SK-N-SH (cell line): ENCODE data around the gene ERGIC1. TPM values are rescaled to one million over a fixed set of nuclear protein-coding genes. Genes with fewer than 3 reads are reported as not detected.

Experiments
- CTCF ChIA-PET: fragments of 300-600, 350-600 bp; formaldehyde crosslinking; extraction: SDS; loops from one replicate; lab custom pipeline; 2021; lab: Yijun Ruan, JAX
- POLR2A ChIA-PET: fragments of 350-600 bp; sonication (Branson Sonifier 250); formaldehyde crosslinking; extraction: SDS; loops from one replicate; lab custom pipeline; 2020; ENCODE audit warnings: antibody characterized with exemption, inconsistent platforms; lab: Yijun Ruan, JAX
- DNase-seq: peaks from one replicate; pipeline ENCODE4 v3.0.0; 2012
- H2AFZ ChIP-seq: fragments of 200-600 bp; sonication (generic); 2 replicates; pipeline ENCODE4 v1.8.1; 2016; ENCODE audit warnings: antibody characterized with exemption, mild to moderate bottlenecking, low read depth
- H3F3A ChIP-seq: fragments of 200-600 bp; sonication (generic); replicated peaks from 2 replicates; pipeline ENCODE3; 2016; ENCODE audit warnings: antibody characterized with exemption, mild to moderate bottlenecking; ENCODE audit not compliant: insufficient read depth
- H3K27ac ChIP-seq, 2 experiments: fragments of 200-500 bp in 1 of 2; fragments of 200-600 bp in 1 of 2; sonication (Bioruptor generic) in 1 of 2; sonication (generic), shearing (Covaris generic) in 1 of 2; 2 replicates each; pipeline versions ENCODE4 v1.5.1 to v1.6.1; 2014 to 2016; ENCODE audit warnings: low read depth in 2 of 2, inconsistent platforms in 1 of 2, low read length in 1 of 2, mild to moderate bottlenecking in 1 of 2, mixed read lengths in 1 of 2
- H3K27me3 ChIP-seq: fragments of 200-600 bp; sonication (generic), shearing (Covaris generic); 2 replicates; pipeline ENCODE4 v1.6.1; 2016; ENCODE audit warnings: mixed run types; ENCODE audit not compliant: insufficient read depth
- H3K36me3 ChIP-seq, 2 experiments: fragments of 200-500 bp in 1 of 2; fragments of 200-600 bp in 1 of 2; sonication (Bioruptor generic) in 1 of 2; sonication (generic) in 1 of 2; replicated peaks in 1 of 2; 2 replicates each; pipeline versions ENCODE3 to v1.5.1; 2014 to 2016; ENCODE audit warnings: low read length in 1 of 2, mild to moderate bottlenecking in 1 of 2; ENCODE audit not compliant: insufficient read depth in 2 of 2, control insufficient read depth in 1 of 2
- H3K4me1 ChIP-seq, 2 experiments: fragments of 200-500 bp in 1 of 2; fragments of 200-600 bp in 1 of 2; sonication (Bioruptor generic) in 1 of 2; sonication (generic), shearing (Covaris generic) in 1 of 2; 2 replicates each; pipeline versions ENCODE4 v1.5.1 to v1.6.1; 2014 to 2016; ENCODE audit warnings: low read depth in 1 of 2, low read length in 1 of 2, mixed run types in 1 of 2; ENCODE audit not compliant: insufficient read depth in 2 of 2, control insufficient read depth in 1 of 2
- H3K4me2 ChIP-seq: fragments of 200-600 bp; sonication (generic), shearing (Covaris generic); 2 replicates; pipeline ENCODE4 v1.6.1; 2017; ENCODE audit warnings: mixed run types
- H3K4me3 ChIP-seq, 2 experiments: fragments of 200-500 bp in 1 of 2; fragments of 200-600 bp in 1 of 2; sonication (Bioruptor generic) in 1 of 2; sonication (generic), shearing (Covaris generic) in 1 of 2; 2 replicates each; pipeline versions ENCODE4 v1.5.1 to v1.8.1; 2014 to 2016; ENCODE audit warnings: low read depth in 2 of 2, inconsistent platforms in 1 of 2, low read length in 1 of 2, mild to moderate bottlenecking in 1 of 2, mixed read lengths in 1 of 2, moderate library complexity in 1 of 2
- H3K79me2 ChIP-seq: fragments of 200-600 bp; sonication (generic); 2 replicates; pipeline ENCODE4 v1.8.1; 2017; ENCODE audit warnings: mild to moderate bottlenecking; ENCODE audit not compliant: insufficient read depth
- H3K9ac ChIP-seq: fragments of 200-600 bp; sonication (generic); 2 replicates; pipeline ENCODE4 v1.6.1; 2017; ENCODE audit warnings: mixed run types
- H3K9me2 ChIP-seq: fragments of 200-600 bp; sonication (generic); 2 replicates; pipeline ENCODE4 v1.6.1; 2017; ENCODE audit warnings: mixed run types
- H3K9me3 ChIP-seq: fragments of 200-600 bp; sonication (generic); 2 replicates; pipeline ENCODE4 v1.6.1; 2017; ENCODE audit warnings: mixed run types, mild to moderate bottlenecking, moderate library complexity
- H4K20me1 ChIP-seq: fragments of 200-600 bp; sonication (generic); 2 replicates; pipeline ENCODE4 v1.6.1; 2017; ENCODE audit warnings: mild to moderate bottlenecking, mixed run types; ENCODE audit not compliant: insufficient read depth
- ELF1 ChIP-seq: IDR thresholded peaks from 2 replicates; pipeline ENCODE4 v1.4.0; 2012
- FOSL2 ChIP-seq: IDR thresholded peaks from 2 replicates; pipeline ENCODE4 v1.4.0; 2012; ENCODE audit warnings: low read depth, mild to moderate bottlenecking, moderate library complexity, borderline replicate concordance
- FOXJ3 ChIP-seq: sonication (generic); formaldehyde crosslinking; IDR thresholded peaks from 2 replicates; pipeline ENCODE4 v1.5.1; 2020; ENCODE audit warnings: mild to moderate bottlenecking, missing genetic modification reagents
- GATA2 ChIP-seq: sonication (generic); formaldehyde crosslinking; IDR thresholded peaks from 2 replicates; pipeline ENCODE4 v1.5.0; 2020; ENCODE audit warnings: mild to moderate bottlenecking, missing genetic modification reagents
- JUND ChIP-seq: IDR thresholded peaks from 2 replicates; pipeline ENCODE4 v1.4.0; 2012
- NFIC ChIP-seq: IDR thresholded peaks from 2 replicates; pipeline ENCODE4 v1.4.0; 2012; ENCODE audit warnings: borderline replicate concordance
- NRF1 ChIP-seq: IDR thresholded peaks from 2 replicates; pipeline ENCODE4 v1.6.1; 2012; ENCODE audit warnings: low read depth, mild to moderate bottlenecking, low read length
- POLR2AphosphoS5 ChIP-seq: IDR thresholded peaks from 2 replicates; pipeline ENCODE4 v1.6.1; 2012; ENCODE audit warnings: low read depth, low read length
- RXRA ChIP-seq: IDR thresholded peaks from 2 replicates; pipeline ENCODE4 v1.4.0; 2012; ENCODE audit warnings: low read depth, mild to moderate bottlenecking, borderline replicate concordance
- SIN3A ChIP-seq: IDR thresholded peaks from 2 replicates; pipeline ENCODE4 v1.6.1; 2012; ENCODE audit warnings: low read depth, mild to moderate bottlenecking, low read length, moderate library complexity, borderline replicate concordance
- TAF1 ChIP-seq: IDR thresholded peaks from 2 replicates; pipeline ENCODE4 v1.6.1; 2012; ENCODE audit warnings: low read depth, mild to moderate bottlenecking, low read length, moderate library complexity, borderline replicate concordance
- TCF12 ChIP-seq: IDR thresholded peaks from 2 replicates; pipeline ENCODE4 v1.4.0; 2012
- WGBS: methylation state at CpG from one replicate; pipeline ENCODE4 v1.1.6; 2017; ENCODE audit warnings: low lambda C conversion rate; 5-methylcytosine and 5-hydroxymethylcytosine counted together
- polyA plus RNA-seq, 3 experiments: library from polyadenylated mRNA; depleted of rRNA; stranded (reverse); fragments of >200 nt; gene quantifications; 2 replicates each; pipeline ENCODE4 v1.2.3, GENCODE V29; 2012
- TF ChIP-seq, protein P1 (sequence below): IDR thresholded peaks from 2 replicates; pipeline ENCODE4 v1.4.0; 2012; ENCODE audit warnings: low read depth
- TF ChIP-seq, protein P2 (sequence below): fragments of 150-350 bp; IDR thresholded peaks from 2 replicates; pipeline ENCODE4 v1.6.1; 2017; ENCODE audit warnings: antibody characterized with exemption, low read length, low read depth, borderline replicate concordance
- TF ChIP-seq, protein P3 (sequence below): IDR thresholded peaks from 2 replicates; pipeline ENCODE4 v1.4.0; 2012; ENCODE audit warnings: low read depth, borderline replicate concordance
- TF ChIP-seq, protein P4 (sequence below): fragments of 200-600 bp; sonication (generic); IDR thresholded peaks from 2 replicates; pipeline ENCODE4 v1.6.1; 2017; ENCODE audit warnings: antibody characterized with exemption, mild to moderate bottlenecking, moderate library complexity
- TF ChIP-seq, protein P5 (sequence below): IDR thresholded peaks from 2 replicates; pipeline ENCODE4 v1.4.0; 2012; ENCODE audit warnings: low read depth, borderline replicate concordance

ERGIC1 gene
- polyA plus RNA-seq, 1 of the 3 experiments (the other 2 are of a cell fraction): 101 TPM

DNA sequence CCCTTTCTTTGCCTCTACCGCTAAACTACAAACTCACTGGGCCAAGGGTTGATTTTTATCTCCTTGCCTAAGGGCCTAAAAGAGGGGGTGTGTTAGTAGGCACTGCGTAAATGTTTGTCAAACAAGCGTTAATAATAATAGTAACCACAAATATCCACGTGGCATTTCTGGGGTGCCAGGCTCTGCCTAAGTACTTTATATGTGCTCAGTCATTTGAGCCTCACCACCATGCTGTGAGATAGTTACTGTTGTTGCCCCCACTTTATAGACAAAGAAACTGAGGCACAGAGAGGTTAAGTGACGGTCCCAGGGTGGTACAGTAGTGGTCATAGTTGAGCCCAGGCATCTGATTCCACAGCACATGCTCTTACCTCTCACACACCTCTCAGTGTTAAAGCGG is 52.4 kb downstream of the ERGIC1 start:
- Histone ChIP-seq H3K9ac (no peak overlapping the region), H3K9me3 (no peaks in the 10 kb centered on the region), H3K27me3 (no peaks in the 10 kb centered on the region), H3K9me2 (no peaks in the 10 kb centered on the region), H3K4me2 (no peak overlapping the region), H3K79me2 (peaks cover 35% of the 10 kb centered on the region), H3K36me3 (peaks cover 10 to 19% of the 10 kb centered on the region in 2 experiments), H3K4me3 (no peak overlapping the region), H3F3A (no peaks in the 10 kb centered on the region), H4K20me1 (no peaks in the 10 kb centered on the region), H3K4me1 (no peaks in the 10 kb centered on the region), H2AFZ (no peak overlapping the region), H3K27ac (no peak overlapping the region)
- WGBS: 89% methylated on average over 6 of the region's 6 CpGs
- ChIA-PET POLR2A (no interaction called here), CTCF (no interaction called here)
- DNase-seq: no peak
- TF ChIP-seq TAF1 (no peak), FOSL2 (no peak), JUND (no peak), POLR2AphosphoS5 (no peak), TCF12 (no peak), FOXJ3 (CRISPR knock-in tag) (no peak)
- TF ChIP-seq, protein P1, sequence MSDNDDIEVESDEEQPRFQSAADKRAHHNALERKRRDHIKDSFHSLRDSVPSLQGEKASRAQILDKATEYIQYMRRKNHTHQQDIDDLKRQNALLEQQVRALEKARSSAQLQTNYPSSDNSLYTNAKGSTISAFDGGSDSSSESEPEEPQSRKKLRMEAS: no peak
- TF ChIP-seq, protein P2, sequence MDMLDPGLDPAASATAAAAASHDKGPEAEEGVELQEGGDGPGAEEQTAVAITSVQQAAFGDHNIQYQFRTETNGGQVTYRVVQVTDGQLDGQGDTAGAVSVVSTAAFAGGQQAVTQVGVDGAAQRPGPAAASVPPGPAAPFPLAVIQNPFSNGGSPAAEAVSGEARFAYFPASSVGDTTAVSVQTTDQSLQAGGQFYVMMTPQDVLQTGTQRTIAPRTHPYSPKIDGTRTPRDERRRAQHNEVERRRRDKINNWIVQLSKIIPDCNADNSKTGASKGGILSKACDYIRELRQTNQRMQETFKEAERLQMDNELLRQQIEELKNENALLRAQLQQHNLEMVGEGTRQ: no peak
- TF ChIP-seq, protein P3, sequence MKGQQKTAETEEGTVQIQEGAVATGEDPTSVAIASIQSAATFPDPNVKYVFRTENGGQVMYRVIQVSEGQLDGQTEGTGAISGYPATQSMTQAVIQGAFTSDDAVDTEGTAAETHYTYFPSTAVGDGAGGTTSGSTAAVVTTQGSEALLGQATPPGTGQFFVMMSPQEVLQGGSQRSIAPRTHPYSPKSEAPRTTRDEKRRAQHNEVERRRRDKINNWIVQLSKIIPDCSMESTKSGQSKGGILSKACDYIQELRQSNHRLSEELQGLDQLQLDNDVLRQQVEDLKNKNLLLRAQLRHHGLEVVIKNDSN: no peak

DNA sequence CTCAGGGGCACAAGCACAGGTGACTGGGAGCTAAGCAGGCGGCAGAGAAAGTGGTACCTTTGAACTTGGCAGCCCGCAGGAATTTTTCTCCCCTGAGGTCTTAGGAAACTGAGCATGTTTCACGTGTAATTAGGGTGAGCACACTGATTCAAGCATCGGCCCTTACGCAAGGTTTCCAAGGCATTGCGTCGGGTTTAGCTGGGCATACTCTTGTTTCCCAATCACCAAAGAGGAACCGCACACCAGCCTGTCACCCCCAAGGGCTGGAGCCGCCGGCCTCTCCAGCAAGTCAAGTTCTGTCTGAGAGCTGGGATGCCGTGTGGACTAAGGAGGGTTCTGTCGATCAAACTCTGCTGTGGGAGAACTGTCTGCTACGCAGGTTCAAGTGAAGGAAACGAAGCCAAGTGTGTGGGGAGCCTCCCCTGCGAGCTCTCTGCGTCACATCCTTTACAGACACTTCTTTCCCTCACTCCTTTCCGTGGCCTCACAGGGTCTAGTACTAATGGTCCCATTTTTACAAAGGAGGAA is 53.0 kb downstream of the ERGIC1 start:
- H3F3A ChIP-seq: no peaks in the 10 kb centered on the region
- H3K9me2 ChIP-seq: no peaks in the 10 kb centered on the region
- H3K4me3 ChIP-seq: no peak overlapping the region
- H3K9me3 ChIP-seq: no peaks in the 10 kb centered on the region
- H3K27ac ChIP-seq: no peak overlapping the region
- no peaks in the 10 kb centered on the region for H4K20me1 ChIP-seq
- ChIA-PET POLR2A (interaction anchor here (0.5 to 0.6 kb wide), 2 partner anchors 11 to 145 kb away, joined by 3 read pairs; no protein-coding TSS in a partner anchor), CTCF (interaction anchor here (1.5 to 1.7 kb wide), 2 partner anchors 172 to 174 kb away, joined by 3 to 7 read pairs; no protein-coding TSS in a partner anchor)
- no peak overlapping the region for H3K4me2 ChIP-seq
- peaks cover 33% of the 10 kb centered on the region for H3K79me2 ChIP-seq
- no peak overlapping the region for H2AFZ ChIP-seq
- H3K4me1 ChIP-seq: no peaks in the 10 kb centered on the region; a peak in 1 of 4 replicates
- WGBS: 96% methylated on average over 17 of the region's 17 CpGs
- DNase-seq: no peak
- peaks cover 10 to 19% of the 10 kb centered on the region in 2 experiments for H3K36me3 ChIP-seq
- H3K27me3 ChIP-seq: no peaks in the 10 kb centered on the region
- H3K9ac ChIP-seq: no peak overlapping the region
- TF ChIP-seq, protein P4, sequence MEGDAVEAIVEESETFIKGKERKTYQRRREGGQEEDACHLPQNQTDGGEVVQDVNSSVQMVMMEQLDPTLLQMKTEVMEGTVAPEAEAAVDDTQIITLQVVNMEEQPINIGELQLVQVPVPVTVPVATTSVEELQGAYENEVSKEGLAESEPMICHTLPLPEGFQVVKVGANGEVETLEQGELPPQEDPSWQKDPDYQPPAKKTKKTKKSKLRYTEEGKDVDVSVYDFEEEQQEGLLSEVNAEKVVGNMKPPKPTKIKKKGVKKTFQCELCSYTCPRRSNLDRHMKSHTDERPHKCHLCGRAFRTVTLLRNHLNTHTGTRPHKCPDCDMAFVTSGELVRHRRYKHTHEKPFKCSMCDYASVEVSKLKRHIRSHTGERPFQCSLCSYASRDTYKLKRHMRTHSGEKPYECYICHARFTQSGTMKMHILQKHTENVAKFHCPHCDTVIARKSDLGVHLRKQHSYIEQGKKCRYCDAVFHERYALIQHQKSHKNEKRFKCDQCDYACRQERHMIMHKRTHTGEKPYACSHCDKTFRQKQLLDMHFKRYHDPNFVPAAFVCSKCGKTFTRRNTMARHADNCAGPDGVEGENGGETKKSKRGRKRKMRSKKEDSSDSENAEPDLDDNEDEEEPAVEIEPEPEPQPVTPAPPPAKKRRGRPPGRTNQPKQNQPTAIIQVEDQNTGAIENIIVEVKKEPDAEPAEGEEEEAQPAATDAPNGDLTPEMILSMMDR: no peak
- TF ChIP-seq, protein P3: no peak
- TF ChIP-seq RXRA: no peak
- no peak for TF ChIP-seq ELF1
- no peak for TF ChIP-seq TAF1
- TF ChIP-seq, protein P1: no peak
- TF ChIP-seq, protein P5, sequence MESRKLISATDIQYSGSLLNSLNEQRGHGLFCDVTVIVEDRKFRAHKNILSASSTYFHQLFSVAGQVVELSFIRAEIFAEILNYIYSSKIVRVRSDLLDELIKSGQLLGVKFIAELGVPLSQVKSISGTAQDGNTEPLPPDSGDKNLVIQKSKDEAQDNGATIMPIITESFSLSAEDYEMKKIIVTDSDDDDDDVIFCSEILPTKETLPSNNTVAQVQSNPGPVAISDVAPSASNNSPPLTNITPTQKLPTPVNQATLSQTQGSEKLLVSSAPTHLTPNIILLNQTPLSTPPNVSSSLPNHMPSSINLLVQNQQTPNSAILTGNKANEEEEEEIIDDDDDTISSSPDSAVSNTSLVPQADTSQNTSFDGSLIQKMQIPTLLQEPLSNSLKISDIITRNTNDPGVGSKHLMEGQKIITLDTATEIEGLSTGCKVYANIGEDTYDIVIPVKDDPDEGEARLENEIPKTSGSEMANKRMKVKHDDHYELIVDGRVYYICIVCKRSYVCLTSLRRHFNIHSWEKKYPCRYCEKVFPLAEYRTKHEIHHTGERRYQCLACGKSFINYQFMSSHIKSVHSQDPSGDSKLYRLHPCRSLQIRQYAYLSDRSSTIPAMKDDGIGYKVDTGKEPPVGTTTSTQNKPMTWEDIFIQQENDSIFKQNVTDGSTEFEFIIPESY: no peak
- TF ChIP-seq NRF1: no peak
- TF ChIP-seq NFIC: no peak
- no peak for TF ChIP-seq GATA2 (CRISPR knock-in tag)
- TF ChIP-seq SIN3A: no peak
- TF ChIP-seq, protein P2: no peak
